ENCODE measurements around the gene MEGF11. TPM values are rescaled to one million over a fixed set of nuclear protein-coding genes. Genes with fewer than 3 reads are reported as not detected.

MEGF11 gene
- total and polyA plus RNA-seq, 7 donors: 0.04 to 0.05 TPM; not detected in 5

DNA sequence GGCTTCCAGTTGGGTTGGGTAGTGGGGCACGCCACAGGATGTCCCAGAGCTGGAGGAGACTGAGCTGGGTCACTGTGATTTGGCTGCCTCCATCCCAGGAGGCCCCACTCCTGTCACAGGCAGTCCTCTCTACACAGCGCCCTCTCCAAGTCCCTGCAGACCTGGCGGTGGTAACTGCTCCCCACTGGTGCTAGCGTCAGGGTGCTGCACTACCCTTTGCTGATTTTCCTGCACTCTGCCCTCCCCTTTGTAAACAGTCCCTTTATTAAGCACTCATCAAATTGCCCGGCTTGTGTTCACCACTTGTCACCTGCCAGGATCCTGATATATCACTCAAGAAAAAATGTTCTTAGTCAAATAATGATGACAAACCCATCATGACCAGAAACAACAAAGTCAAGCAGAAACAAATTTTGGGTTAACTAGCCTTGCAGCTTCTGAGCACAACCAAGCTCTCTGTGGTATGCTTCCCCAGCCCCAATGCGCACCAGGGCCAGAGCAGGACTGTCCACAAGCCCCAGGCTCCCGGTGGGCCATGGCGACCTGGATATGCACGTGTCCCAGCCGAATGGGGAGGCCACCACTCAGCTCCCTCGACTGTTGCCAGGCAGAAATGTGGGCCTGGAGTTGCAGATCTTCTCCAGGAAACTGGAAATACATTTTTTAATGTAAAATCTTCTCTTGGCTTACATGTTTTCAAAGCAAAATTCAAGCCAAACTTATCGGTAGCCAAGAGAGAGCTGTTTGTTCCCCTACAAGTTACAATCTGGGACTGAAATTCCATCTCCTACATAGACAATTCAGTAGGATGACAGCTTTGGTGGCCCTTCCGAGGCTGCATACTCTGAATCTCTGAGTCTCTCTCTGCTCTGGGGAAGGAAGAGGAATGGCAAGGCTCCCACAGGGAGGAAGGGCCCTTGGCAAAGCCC lies 24.5 kb downstream of the MEGF11 start:
- Histone ChIP-seq H3K27me3 (ENCODE audit: insufficient read depth in 3 of 3, low read length in 2 of 3) (no peaks in the 10 kb centered on the region), H3K9me3 (no peaks in the 10 kb centered on the region), H3K4me1 (no peaks in the 10 kb centered on the region), H3K4me3 (no peak overlapping the region), H3K36me3 (ENCODE audit: insufficient read depth in 1 of 2, low read depth in 1 of 2) (no peaks in the 10 kb centered on the region), H3K27ac (no peak overlapping the region)
- intact Hi-C loops (cut with DNase I): no loop called here
- no peak for ATAC-seq
- TF ChIP-seq, protein P1, sequence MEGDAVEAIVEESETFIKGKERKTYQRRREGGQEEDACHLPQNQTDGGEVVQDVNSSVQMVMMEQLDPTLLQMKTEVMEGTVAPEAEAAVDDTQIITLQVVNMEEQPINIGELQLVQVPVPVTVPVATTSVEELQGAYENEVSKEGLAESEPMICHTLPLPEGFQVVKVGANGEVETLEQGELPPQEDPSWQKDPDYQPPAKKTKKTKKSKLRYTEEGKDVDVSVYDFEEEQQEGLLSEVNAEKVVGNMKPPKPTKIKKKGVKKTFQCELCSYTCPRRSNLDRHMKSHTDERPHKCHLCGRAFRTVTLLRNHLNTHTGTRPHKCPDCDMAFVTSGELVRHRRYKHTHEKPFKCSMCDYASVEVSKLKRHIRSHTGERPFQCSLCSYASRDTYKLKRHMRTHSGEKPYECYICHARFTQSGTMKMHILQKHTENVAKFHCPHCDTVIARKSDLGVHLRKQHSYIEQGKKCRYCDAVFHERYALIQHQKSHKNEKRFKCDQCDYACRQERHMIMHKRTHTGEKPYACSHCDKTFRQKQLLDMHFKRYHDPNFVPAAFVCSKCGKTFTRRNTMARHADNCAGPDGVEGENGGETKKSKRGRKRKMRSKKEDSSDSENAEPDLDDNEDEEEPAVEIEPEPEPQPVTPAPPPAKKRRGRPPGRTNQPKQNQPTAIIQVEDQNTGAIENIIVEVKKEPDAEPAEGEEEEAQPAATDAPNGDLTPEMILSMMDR (IDR thresholded peaks at IDR 0.05): no peak
- 81 to 85% (median 84%) methylated on average over 13 of the region's 13 CpGs for WGBS, 3 donors
- no peak for DNase-seq

DNA sequence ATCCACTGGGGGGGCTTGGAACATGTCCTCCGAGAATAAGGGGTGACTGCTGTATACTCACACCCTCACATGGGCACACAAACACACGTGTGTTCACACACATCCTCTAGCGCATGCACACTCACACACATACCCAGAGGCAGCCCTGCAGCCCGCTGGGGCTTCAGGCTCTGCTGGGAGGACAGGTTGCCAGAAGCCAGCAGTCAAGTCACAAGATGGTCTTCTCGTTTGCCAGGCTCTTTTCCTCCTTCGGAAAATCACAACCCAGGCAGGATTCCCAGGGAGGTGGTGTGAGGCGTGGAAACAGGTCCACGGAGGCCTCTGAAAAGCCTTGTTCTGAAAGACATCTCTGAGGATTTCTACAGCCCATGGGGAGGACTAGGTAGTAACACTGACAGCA lies 26.8 kb downstream of the MEGF11 start:
- Histone ChIP-seq H3K4me3 (no peak overlapping the region), H3K27ac (no peak overlapping the region), H3K9me3 (no peaks in the 10 kb centered on the region), H3K27me3 (ENCODE audit: insufficient read depth in 3 of 3, low read length in 2 of 3) (no peaks in the 10 kb centered on the region), H3K4me1 (no peaks in the 10 kb centered on the region), H3K36me3 (ENCODE audit: insufficient read depth in 1 of 2, low read depth in 1 of 2) (no peaks in the 10 kb centered on the region)
- 76 to 84% (median 77%) methylated on average over 8 of the region's 8 CpGs for WGBS, 3 donors
- no peak for DNase-seq
- TF ChIP-seq, protein P1 (IDR thresholded peaks at IDR 0.05): no peak
- ATAC-seq: no peak
- intact Hi-C loops (cut with DNase I): no loop called here

DNA sequence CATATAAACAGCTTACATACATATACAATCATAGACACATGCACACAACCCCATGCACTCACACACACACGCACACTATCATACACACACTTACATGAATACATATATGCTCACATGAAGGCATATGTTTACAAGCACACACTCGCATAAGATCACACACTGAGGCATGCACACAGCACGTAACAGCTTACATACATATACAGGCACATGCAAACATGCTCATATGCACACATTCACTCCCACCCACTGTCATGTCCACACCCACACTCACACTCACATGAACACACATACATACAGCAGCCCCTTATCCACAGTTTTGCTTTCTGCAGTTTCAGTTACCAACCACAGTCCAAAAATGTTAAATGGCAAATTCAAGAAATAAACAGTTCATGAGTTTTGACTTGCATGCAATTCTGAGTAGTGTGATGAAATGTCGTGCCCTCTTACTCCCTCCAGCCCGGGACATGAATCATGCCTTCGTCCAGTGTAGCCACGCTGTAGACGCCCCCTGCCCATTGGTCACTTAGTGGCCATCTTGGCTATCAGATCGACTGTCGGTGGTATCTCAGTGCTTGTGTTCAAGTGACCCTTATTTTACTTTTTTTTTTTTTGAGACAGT lies 27.8 kb downstream of the MEGF11 start:
- intact Hi-C loops (cut with DNase I): no loop called here
- ATAC-seq (no peak), DNase-seq (no peak)
- Histone ChIP-seq H3K36me3 (ENCODE audit: insufficient read depth in 1 of 2, low read depth in 1 of 2) (no peaks in the 10 kb centered on the region), H3K4me1 (no peaks in the 10 kb centered on the region), H3K27ac (no peak overlapping the region), H3K9me3 (no peaks in the 10 kb centered on the region), H3K4me3 (no peak overlapping the region), H3K27me3 (ENCODE audit: insufficient read depth in 3 of 3, low read length in 2 of 3) (no peaks in the 10 kb centered on the region)
- TF ChIP-seq, protein P1 (IDR thresholded peaks at IDR 0.05): no peak
- 90 to 92% (median 91%) methylated on average over 10 of the region's 10 CpGs for WGBS, 3 donors

DNA sequence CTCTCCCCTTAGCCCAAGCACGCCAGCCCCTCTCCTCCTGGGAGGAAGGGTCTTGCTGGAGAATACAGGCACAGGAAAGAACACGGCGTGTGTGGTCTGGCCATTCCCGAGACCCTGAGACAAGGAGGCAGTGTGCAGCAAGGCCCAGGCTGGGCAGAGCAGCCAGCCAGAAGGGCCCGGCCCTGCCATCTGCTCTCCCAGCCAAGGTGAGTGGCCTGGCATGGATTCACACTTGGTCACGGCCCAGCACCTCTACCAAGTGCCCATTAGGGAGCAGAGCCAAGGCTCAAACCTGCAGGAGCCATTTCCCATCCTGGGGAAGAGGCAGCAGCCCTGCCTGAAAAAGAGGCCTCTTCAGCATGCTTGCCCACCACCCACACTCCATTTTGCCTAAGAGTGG lies 28.6 kb downstream of the MEGF11 start:
- Histone ChIP-seq H3K4me1 (no peaks in the 10 kb centered on the region), H3K9me3 (no peaks in the 10 kb centered on the region), H3K27me3 (ENCODE audit: insufficient read depth in 3 of 3, low read length in 2 of 3) (no peaks in the 10 kb centered on the region), H3K27ac (no peak overlapping the region), H3K36me3 (ENCODE audit: insufficient read depth in 1 of 2, low read depth in 1 of 2) (no peaks in the 10 kb centered on the region), H3K4me3 (no peak overlapping the region)
- TF ChIP-seq, protein P1 (IDR thresholded peaks at IDR 0.05): no peak
- intact Hi-C loops (cut with DNase I): no loop called here
- DNase-seq: no peak
- ATAC-seq: no peak
- WGBS, 3 donors: 73 to 81% (median 78%) methylated on average over 6 of the region's 6 CpGs
